Loucy (cell line): ENCODE data around the gene FCAMR.

Experiments used
- H2AFZ ChIP-seq: fragments of 200-600 bp; sonication (generic); 2 replicates; pipeline ENCODE4 v1.6.0; 2016; ENCODE audit warnings: antibody characterized with exemption, mild to moderate bottlenecking, low read length, moderate library complexity
- H3F3A ChIP-seq: fragments of 200-600 bp; 2 replicates; pipeline ENCODE4 v1.6.0; 2016; ENCODE audit warnings: antibody characterized with exemption, low read depth, mild to moderate bottlenecking
- H3K27me3 ChIP-seq: fragments of 200-600 bp; sonication (generic); 2 replicates; pipeline ENCODE4 v1.6.1; 2014; ENCODE audit warnings: low read length, mild to moderate bottlenecking; ENCODE audit not compliant: insufficient read depth, poor library complexity, severe bottlenecking
- H3K36me3 ChIP-seq: fragments of 200-600 bp; sonication (generic); 2 replicates; pipeline ENCODE4 v1.6.1; 2016; ENCODE audit warnings: low read length; ENCODE audit not compliant: insufficient read depth
- H3K4me1 ChIP-seq: fragments of 200-600 bp; sonication (generic); 2 replicates; pipeline ENCODE4 v1.5.1; 2014; ENCODE audit warnings: low read length, mild to moderate bottlenecking; ENCODE audit not compliant: insufficient read depth, poor library complexity, severe bottlenecking
- H3K4me2 ChIP-seq: fragments of 200-600 bp; sonication (generic); 2 replicates; pipeline ENCODE4 v1.6.0; 2014; ENCODE audit warnings: antibody characterized with exemption, low read length, low read depth, mild to moderate bottlenecking; ENCODE audit not compliant: poor library complexity, severe bottlenecking
- H3K4me3 ChIP-seq: fragments of 200-600 bp; sonication (generic); 2 replicates; pipeline ENCODE4 v1.5.1; 2014; ENCODE audit warnings: low read length, mild to moderate bottlenecking, mixed read lengths; ENCODE audit not compliant: poor library complexity, severe bottlenecking
- H3K79me2 ChIP-seq: fragments of 200-600 bp; sonication (generic); 2 replicates; pipeline ENCODE4 v1.6.1; 2014; ENCODE audit warnings: low read length; ENCODE audit not compliant: insufficient read depth
- H3K9ac ChIP-seq: fragments of 200-600 bp; sonication (generic); 2 replicates; pipeline ENCODE4 v1.6.0; 2014; ENCODE audit warnings: mild to moderate bottlenecking, low read depth, low read length, moderate library complexity; ENCODE audit not compliant: poor library complexity, severe bottlenecking
- H3K9me2 ChIP-seq: fragments of 200-600 bp; sonication (generic); replicated peaks from 2 replicates; pipeline ENCODE4 v1.6.1; 2016; ENCODE audit warnings: low read depth, low read length, mixed read lengths
- H3K9me3 ChIP-seq: fragments of 200-600 bp; sonication (generic); 2 replicates; pipeline ENCODE4 v1.6.1; 2014; ENCODE audit warnings: mild to moderate bottlenecking, antibody characterized with exemption, low read length, low read depth; ENCODE audit not compliant: insufficient read depth
- H4K20me1 ChIP-seq: fragments of 200-600 bp; sonication (generic); 2 replicates; pipeline ENCODE4 v1.6.0; 2014; ENCODE audit warnings: antibody characterized with exemption, low read length, mild to moderate bottlenecking; ENCODE audit not compliant: insufficient read depth, poor library complexity, severe bottlenecking
- EZH2phosphoT487 ChIP-seq: fragments of 200-600 bp; IDR thresholded peaks from 2 replicates; pipeline ENCODE4 v1.6.1; 2018; ENCODE audit warnings: antibody characterized with exemption, mild to moderate bottlenecking, moderate library complexity, borderline replicate concordance
- TF ChIP-seq, protein P1 (sequence below): fragments of 200-600 bp; sonication (generic); conservative IDR thresholded peaks from 2 replicates; pipeline ENCODE4 v1.5.1; 2014; ENCODE audit warnings: mild to moderate bottlenecking, antibody characterized with exemption, low read length

The FCAMR gene

GRCh38 chr1:206960676-206961386, 9.4 kb downstream of the FCAMR start:
- TF ChIP-seq, protein P1, sequence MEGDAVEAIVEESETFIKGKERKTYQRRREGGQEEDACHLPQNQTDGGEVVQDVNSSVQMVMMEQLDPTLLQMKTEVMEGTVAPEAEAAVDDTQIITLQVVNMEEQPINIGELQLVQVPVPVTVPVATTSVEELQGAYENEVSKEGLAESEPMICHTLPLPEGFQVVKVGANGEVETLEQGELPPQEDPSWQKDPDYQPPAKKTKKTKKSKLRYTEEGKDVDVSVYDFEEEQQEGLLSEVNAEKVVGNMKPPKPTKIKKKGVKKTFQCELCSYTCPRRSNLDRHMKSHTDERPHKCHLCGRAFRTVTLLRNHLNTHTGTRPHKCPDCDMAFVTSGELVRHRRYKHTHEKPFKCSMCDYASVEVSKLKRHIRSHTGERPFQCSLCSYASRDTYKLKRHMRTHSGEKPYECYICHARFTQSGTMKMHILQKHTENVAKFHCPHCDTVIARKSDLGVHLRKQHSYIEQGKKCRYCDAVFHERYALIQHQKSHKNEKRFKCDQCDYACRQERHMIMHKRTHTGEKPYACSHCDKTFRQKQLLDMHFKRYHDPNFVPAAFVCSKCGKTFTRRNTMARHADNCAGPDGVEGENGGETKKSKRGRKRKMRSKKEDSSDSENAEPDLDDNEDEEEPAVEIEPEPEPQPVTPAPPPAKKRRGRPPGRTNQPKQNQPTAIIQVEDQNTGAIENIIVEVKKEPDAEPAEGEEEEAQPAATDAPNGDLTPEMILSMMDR: no peak
- TF ChIP-seq EZH2phosphoT487: no peak

DNA sequence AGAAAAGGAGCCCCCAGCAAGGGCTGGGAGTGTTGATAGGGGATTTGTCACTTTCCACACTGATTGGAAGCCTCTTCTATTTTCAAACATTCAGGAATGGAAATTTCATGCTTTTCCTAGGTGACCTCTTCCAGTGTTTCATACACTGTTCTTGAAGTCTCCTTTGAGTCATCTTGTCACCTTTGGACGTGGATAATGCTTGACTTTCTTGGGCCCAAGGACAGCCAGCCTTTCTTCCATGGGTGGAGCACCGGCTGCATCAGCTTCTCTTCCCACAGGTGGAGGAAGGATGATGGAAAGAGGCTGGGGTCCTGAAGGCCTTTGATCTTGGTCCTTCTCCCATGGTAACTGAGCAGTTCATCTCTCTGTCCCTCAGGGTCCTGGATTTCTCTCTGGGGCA, 12.1 kb downstream of the FCAMR start:
- Histone ChIP-seq H3K27me3 (no peaks in the 10 kb centered on the region), H3K9me3 (no peaks in the 10 kb centered on the region), H3K9me2 (no peaks in the 10 kb centered on the region), H3K4me1 (peaks cover 10% of the 10 kb centered on the region), H3K36me3 (no peaks in the 10 kb centered on the region), H3F3A (no peaks in the 10 kb centered on the region), H3K9ac (no peak overlapping the region), H3K4me3 (no peak overlapping the region), H3K79me2 (no peaks in the 10 kb centered on the region), H2AFZ (no peak overlapping the region), H3K4me2 (no peak overlapping the region), H4K20me1 (no peaks in the 10 kb centered on the region)
- TF ChIP-seq EZH2phosphoT487: no peak
- TF ChIP-seq, protein P1: no peak

More at GRCh38 chr1:206960676-206961386, 9.4 kb downstream of the FCAMR start:
- Histone ChIP-seq H3K79me2 (no peaks in the 10 kb centered on the region), H3F3A (no peaks in the 10 kb centered on the region), H3K4me3 (no peak overlapping the region), H3K9me2 (no peaks in the 10 kb centered on the region), H2AFZ (no peak overlapping the region), H3K9me3 (no peaks in the 10 kb centered on the region), H3K4me2 (no peak overlapping the region), H3K36me3 (no peaks in the 10 kb centered on the region), H4K20me1 (no peaks in the 10 kb centered on the region), H3K9ac (no peak overlapping the region), H3K4me1 (peaks cover 20% of the 10 kb centered on the region), H3K27me3 (no peaks in the 10 kb centered on the region)

DNA sequence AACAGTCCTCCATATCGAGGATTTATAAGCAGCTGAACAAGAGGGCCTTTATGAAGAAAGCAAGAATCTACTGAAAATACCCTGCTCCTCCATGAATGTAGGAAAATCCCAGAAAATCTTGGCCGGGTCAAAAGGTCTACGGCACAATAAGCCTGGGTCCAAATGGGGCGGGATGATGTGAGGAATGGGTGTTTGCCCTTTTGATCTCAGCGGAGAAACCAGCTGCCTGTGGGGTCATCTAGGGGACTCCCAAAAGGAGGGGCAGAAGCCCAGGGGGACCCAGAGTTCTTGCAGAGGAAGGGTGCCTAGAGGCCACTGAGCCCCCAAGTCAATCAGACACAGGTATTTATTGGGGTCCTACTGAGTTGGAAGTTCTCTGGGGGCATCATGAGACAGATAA, 12.6 kb downstream of the FCAMR start:
- Histone ChIP-seq H3K9me3 (no peaks in the 10 kb centered on the region), H3K4me2 (no peak overlapping the region), H3F3A (no peaks in the 10 kb centered on the region), H3K9ac (no peak overlapping the region), H4K20me1 (no peaks in the 10 kb centered on the region), H3K9me2 (no peaks in the 10 kb centered on the region), H3K4me1 (peaks cover 6% of the 10 kb centered on the region), H3K4me3 (no peak overlapping the region), H3K27me3 (no peaks in the 10 kb centered on the region), H3K36me3 (no peaks in the 10 kb centered on the region), H3K79me2 (no peaks in the 10 kb centered on the region), H2AFZ (no peak overlapping the region)
- TF ChIP-seq, protein P1: no peak
- TF ChIP-seq EZH2phosphoT487: no peak
